ENCODE data around the gene PLCG2.

DNA sequence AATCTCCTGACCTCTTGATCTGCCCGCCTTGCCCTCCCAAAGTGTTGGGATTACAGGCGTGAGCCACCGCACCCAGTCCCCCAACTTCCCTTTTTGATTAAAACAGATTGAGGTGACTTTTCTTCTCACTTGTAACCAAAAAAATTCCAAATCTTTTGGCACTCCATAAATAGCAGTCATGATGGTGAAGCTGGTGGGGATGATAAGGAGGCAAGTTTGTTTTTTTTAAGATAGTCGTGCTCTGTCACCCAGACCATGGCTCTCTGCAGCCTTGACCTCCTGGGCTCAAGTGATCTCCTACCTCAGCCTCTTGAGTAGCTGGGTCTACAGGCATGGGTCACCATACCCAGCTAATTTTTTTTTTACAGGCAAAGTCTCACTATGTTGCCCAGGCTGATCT, 34.7 kb upstream of the PLCG2 start:
- TF ChIP-seq, protein P1, sequence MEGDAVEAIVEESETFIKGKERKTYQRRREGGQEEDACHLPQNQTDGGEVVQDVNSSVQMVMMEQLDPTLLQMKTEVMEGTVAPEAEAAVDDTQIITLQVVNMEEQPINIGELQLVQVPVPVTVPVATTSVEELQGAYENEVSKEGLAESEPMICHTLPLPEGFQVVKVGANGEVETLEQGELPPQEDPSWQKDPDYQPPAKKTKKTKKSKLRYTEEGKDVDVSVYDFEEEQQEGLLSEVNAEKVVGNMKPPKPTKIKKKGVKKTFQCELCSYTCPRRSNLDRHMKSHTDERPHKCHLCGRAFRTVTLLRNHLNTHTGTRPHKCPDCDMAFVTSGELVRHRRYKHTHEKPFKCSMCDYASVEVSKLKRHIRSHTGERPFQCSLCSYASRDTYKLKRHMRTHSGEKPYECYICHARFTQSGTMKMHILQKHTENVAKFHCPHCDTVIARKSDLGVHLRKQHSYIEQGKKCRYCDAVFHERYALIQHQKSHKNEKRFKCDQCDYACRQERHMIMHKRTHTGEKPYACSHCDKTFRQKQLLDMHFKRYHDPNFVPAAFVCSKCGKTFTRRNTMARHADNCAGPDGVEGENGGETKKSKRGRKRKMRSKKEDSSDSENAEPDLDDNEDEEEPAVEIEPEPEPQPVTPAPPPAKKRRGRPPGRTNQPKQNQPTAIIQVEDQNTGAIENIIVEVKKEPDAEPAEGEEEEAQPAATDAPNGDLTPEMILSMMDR (IDR thresholded peaks at IDR 0.05; ENCODE audit: insufficient read depth, low read length): no peak
- TF ChIP-seq POLR2AphosphoS5 (IDR thresholded peaks at IDR 0.05; ENCODE audit: low read depth): no peak
- TF ChIP-seq GABPA (IDR thresholded peaks at IDR 0.05; ENCODE audit: low read depth): no peak
- TF ChIP-seq, protein P2, sequence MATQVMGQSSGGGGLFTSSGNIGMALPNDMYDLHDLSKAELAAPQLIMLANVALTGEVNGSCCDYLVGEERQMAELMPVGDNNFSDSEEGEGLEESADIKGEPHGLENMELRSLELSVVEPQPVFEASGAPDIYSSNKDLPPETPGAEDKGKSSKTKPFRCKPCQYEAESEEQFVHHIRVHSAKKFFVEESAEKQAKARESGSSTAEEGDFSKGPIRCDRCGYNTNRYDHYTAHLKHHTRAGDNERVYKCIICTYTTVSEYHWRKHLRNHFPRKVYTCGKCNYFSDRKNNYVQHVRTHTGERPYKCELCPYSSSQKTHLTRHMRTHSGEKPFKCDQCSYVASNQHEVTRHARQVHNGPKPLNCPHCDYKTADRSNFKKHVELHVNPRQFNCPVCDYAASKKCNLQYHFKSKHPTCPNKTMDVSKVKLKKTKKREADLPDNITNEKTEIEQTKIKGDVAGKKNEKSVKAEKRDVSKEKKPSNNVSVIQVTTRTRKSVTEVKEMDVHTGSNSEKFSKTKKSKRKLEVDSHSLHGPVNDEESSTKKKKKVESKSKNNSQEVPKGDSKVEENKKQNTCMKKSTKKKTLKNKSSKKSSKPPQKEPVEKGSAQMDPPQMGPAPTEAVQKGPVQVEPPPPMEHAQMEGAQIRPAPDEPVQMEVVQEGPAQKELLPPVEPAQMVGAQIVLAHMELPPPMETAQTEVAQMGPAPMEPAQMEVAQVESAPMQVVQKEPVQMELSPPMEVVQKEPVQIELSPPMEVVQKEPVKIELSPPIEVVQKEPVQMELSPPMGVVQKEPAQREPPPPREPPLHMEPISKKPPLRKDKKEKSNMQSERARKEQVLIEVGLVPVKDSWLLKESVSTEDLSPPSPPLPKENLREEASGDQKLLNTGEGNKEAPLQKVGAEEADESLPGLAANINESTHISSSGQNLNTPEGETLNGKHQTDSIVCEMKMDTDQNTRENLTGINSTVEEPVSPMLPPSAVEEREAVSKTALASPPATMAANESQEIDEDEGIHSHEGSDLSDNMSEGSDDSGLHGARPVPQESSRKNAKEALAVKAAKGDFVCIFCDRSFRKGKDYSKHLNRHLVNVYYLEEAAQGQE (IDR thresholded peaks at IDR 0.05; ENCODE audit: insufficient replicate concordance, low read depth): no peak
- TF ChIP-seq SPI1 (IDR thresholded peaks at IDR 0.05; ENCODE audit: borderline replicate concordance, low read depth): no peak
